Endodermal cell (in vitro differentiated cells): ENCODE data around the gene NEUROG2. TPM values are rescaled to one million over a fixed set of nuclear protein-coding genes. Genes with fewer than 3 reads are reported as not detected.

Experiments used
- DNase-seq: peaks from one replicate; pipeline ENCODE4 v3.0.0-alpha.2; 2017
- H3K27ac ChIP-seq: 2 replicates; pipeline ENCODE4 v1.5.1; 2013; ENCODE audit warnings: mild to moderate bottlenecking, low read depth, low read length, moderate library complexity
- H3K27me3 ChIP-seq: 2 replicates; pipeline ENCODE4 v1.6.1; 2013; ENCODE audit warnings: mild to moderate bottlenecking, low read length, moderate library complexity; ENCODE audit not compliant: insufficient read depth, control insufficient read depth, poor library complexity, severe bottlenecking
- H3K36me3 ChIP-seq: 2 replicates; pipeline ENCODE4 v1.7.0; 2013; ENCODE audit warnings: mild to moderate bottlenecking, low read length, moderate library complexity; ENCODE audit not compliant: control insufficient read depth, insufficient read depth
- H3K4me1 ChIP-seq: one replicate; pipeline ENCODE4 v1.7.0; 2013; ENCODE audit warnings: low read length; ENCODE audit not compliant: control insufficient read depth, insufficient read depth
- H3K4me3 ChIP-seq: 2 replicates; pipeline ENCODE4 v1.5.1; 2013; ENCODE audit warnings: mild to moderate bottlenecking, low read length, moderate library complexity
- H3K9ac ChIP-seq: 2 replicates; pipeline ENCODE4 v1.6.1; 2013; ENCODE audit warnings: mild to moderate bottlenecking, low read length, moderate library complexity; ENCODE audit not compliant: poor library complexity, severe bottlenecking; ENCODE audit errors: extremely low read depth
- H3K9me3 ChIP-seq: 2 replicates; pipeline ENCODE4 v1.6.1; 2013; ENCODE audit warnings: mild to moderate bottlenecking, low read length, moderate library complexity; ENCODE audit not compliant: control insufficient read depth
- H3K27ac Mint-ChIP-seq: 2 replicates; pipeline ENCODE4 v1.8.0; 2020; ENCODE audit warnings: mixed read lengths
- H3K27me3 Mint-ChIP-seq: 2 replicates; pipeline ENCODE4 v1.8.0; 2021; ENCODE audit warnings: mild to moderate bottlenecking, mixed read lengths; ENCODE audit not compliant: insufficient read depth
- H3K36me3 Mint-ChIP-seq: 2 replicates; pipeline ENCODE4 v1.8.0; 2020; ENCODE audit warnings: low read depth, mixed read lengths
- H3K4me1 Mint-ChIP-seq: 2 replicates; pipeline ENCODE4 v1.8.0; 2020; ENCODE audit warnings: mixed read lengths
- H3K4me3 Mint-ChIP-seq: 2 replicates; pipeline ENCODE4 v1.8.0; 2020; ENCODE audit warnings: mild to moderate bottlenecking, moderate library complexity, mixed read lengths
- H3K9me3 Mint-ChIP-seq: 2 replicates; pipeline ENCODE4 v1.8.0; 2020; ENCODE audit warnings: mild to moderate bottlenecking, mixed read lengths
- CTCF ChIP-seq: fragments of 200-600 bp; sonication (generic); conservative IDR thresholded peaks from 2 replicates; pipeline ENCODE4 v1.5.0; 2021; ENCODE audit warnings: antibody characterized with exemption, mild to moderate bottlenecking
- WGBS, 2 experiments: methylation state at CpG; one replicate each; pipeline versions ENCODE4 v1.1.5 to v1.1.7; 2013; ENCODE audit warnings: missing lambda C conversion rate in 2 of 2, mixed read lengths in 1 of 2; ENCODE audit not compliant: insufficient coverage in 1 of 2, insufficient read length in 1 of 2; 5-methylcytosine and 5-hydroxymethylcytosine counted together
- total RNA-seq, 2 donors: library from RNA; stranded (reverse); fragmentation: NEBNext Ultra II Directional in 1 of 2; extraction: Animal tissue kit (Norgen Biotek cat#: 25700) in 1 of 2; gene quantifications; 2 replicates in 1 of 2; 3 replicates in 1 of 2; pipeline ENCODE4 v1.2.1, GENCODE V29; 2021

The NEUROG2 gene
- total RNA-seq, 2 donors from 2014 or later, result 0.11 TPM; not detected in 1

GRCh38 chr4:112515198-112516065 lies 548 bp downstream of the NEUROG2 start:
- Mint-ChIP-seq H3K9me3 (no peaks in the 10 kb centered on the region), H3K4me1 (peaks cover 24% of the 10 kb centered on the region), H3K27ac (peak overlapping the region; percentile 42), H3K36me3 (no peaks in the 10 kb centered on the region), H3K4me3 (peak overlapping the region; percentile 56), H3K27me3 (peaks cover 99% of the 10 kb centered on the region)
- no peak for TF ChIP-seq CTCF
- DNase-seq, result peak; percentile 81
- Histone ChIP-seq H3K27me3 (peaks cover 100% of the 10 kb centered on the region), H3K9ac (no peak overlapping the region), H3K9me3 (no peaks in the 10 kb centered on the region), H3K36me3 (no peaks in the 10 kb centered on the region), H3K27ac (no peak overlapping the region), H3K4me3 (peak overlapping the region; percentile 81), H3K4me1 (peaks cover 3% of the 10 kb centered on the region)
- 0% methylated on average over 44 to 96 of the region's 96 CpGs for WGBS, 2 experiments

- Mint-ChIP-seq H3K27me3 (peaks cover 99% of the 10 kb centered on the region), H3K4me1 (peaks cover 29% of the 10 kb centered on the region), H3K4me3 (peak overlapping the region; percentile 56), H3K9me3 (no peaks in the 10 kb centered on the region), H3K27ac (no peak overlapping the region), H3K36me3 (no peaks in the 10 kb centered on the region)
- Histone ChIP-seq H3K9me3 (no peaks in the 10 kb centered on the region), H3K27ac (no peak overlapping the region), H3K36me3 (no peaks in the 10 kb centered on the region), H3K4me1 (peaks cover 5% of the 10 kb centered on the region), H3K9ac (no peak overlapping the region), H3K27me3 (peaks cover 100% of the 10 kb centered on the region), H3K4me3 (peak overlapping the region; percentile 81)
- TF ChIP-seq CTCF, result peak; percentile 45
- 1 to 2% methylated on average over 30 to 52 of the region's 52 CpGs for WGBS, 2 experiments
- DNase-seq, result peak; percentile 79
These were observed 1.3 kb downstream of the NEUROG2 start for GRCh38 chr4:112514647-112515197.

GRCh38 chr4:112513971-112514646 lies 1.9 kb downstream of the NEUROG2 start:
- peak overlapping the region; percentile 56 for H3K4me3 Mint-ChIP-seq
- peak; percentile 64 for DNase-seq
- no peak for TF ChIP-seq CTCF
- Histone ChIP-seq H3K9me3 (no peaks in the 10 kb centered on the region), H3K27ac (no peak overlapping the region), H3K4me1 (peaks cover 5% of the 10 kb centered on the region), H3K9ac (no peak overlapping the region), H3K36me3 (no peaks in the 10 kb centered on the region), H3K27me3 (peaks cover 100% of the 10 kb centered on the region), H3K4me3 (peak overlapping the region; percentile 81)
- no peaks in the 10 kb centered on the region for H3K36me3 Mint-ChIP-seq
- H3K27me3 Mint-ChIP-seq, result peaks cover 99% of the 10 kb centered on the region
- H3K27ac Mint-ChIP-seq, result no peak overlapping the region
- 1 to 3% methylated on average over 9 to 15 of the region's 15 CpGs for WGBS, 2 experiments
- H3K4me1 Mint-ChIP-seq, result peaks cover 34% of the 10 kb centered on the region
- no peaks in the 10 kb centered on the region for H3K9me3 Mint-ChIP-seq
